HepG2 (cell line): ENCODE measurements around the gene OTOP3. TPM values are rescaled to one million over a fixed set of nuclear protein-coding genes. Genes with fewer than 3 reads are reported as not detected.

Source experiments
- BORCS8-MEF2B ChIP-seq: sonication (generic); formaldehyde crosslinking; IDR thresholded peaks from 2 replicates; pipeline ENCODE4 v1.8.0; 2022; ENCODE audit warnings: mild to moderate bottlenecking, missing genetic modification reagents
- DZIP1 ChIP-seq: sonication (generic); formaldehyde crosslinking; IDR thresholded peaks from 2 replicates; pipeline ENCODE4 v1.5.0; 2020; ENCODE audit warnings: mild to moderate bottlenecking, missing genetic modification reagents
- HMG20B ChIP-seq: conservative IDR thresholded peaks from 2 replicates; pipeline ENCODE4 v1.6.1; 2016; ENCODE audit warnings: missing genetic modification reagents, missing compliant biosample characterization
- PCBP1 ChIP-seq: fragments of 200-400 bp; formaldehyde crosslinking; IDR thresholded peaks from 2 replicates; pipeline ENCODE4 v1.6.1; 2017; ENCODE audit warnings: mild to moderate bottlenecking, low read depth, low read length, borderline replicate concordance
- RFXAP ChIP-seq: sonication (generic); formaldehyde crosslinking; IDR thresholded peaks from 2 replicates; pipeline ENCODE4 v1.4.0; 2020; ENCODE audit warnings: missing genetic modification reagents, borderline replicate concordance
- SP5 ChIP-seq: IDR thresholded peaks from 2 replicates; pipeline ENCODE4 v1.6.1; 2016; ENCODE audit warnings: low read depth, borderline replicate concordance
- SRSF1 ChIP-seq: fragments of 200-400 bp; formaldehyde crosslinking; optimal IDR thresholded peaks from 2 replicates; pipeline ENCODE3; 2017; ENCODE audit warnings: mild to moderate bottlenecking, low read depth, low read length, moderate library complexity
- TCF7L2 ChIP-seq: IDR thresholded peaks from 2 replicates; pipeline ENCODE4 v1.6.1; 2011; ENCODE audit warnings: mild to moderate bottlenecking, low read depth, low read length, moderate library complexity
- ZBTB43 ChIP-seq: sonication (generic); formaldehyde crosslinking; conservative IDR thresholded peaks from 2 replicates; pipeline ENCODE4 v1.4.0; 2020; ENCODE audit warnings: missing genetic modification reagents
- ZFP62 ChIP-seq: sonication (generic); formaldehyde crosslinking; IDR thresholded peaks from 2 replicates; pipeline ENCODE4 v1.4.0; 2020; ENCODE audit warnings: missing genetic modification reagents
- ZNF160 ChIP-seq: sonication (generic); formaldehyde crosslinking; IDR thresholded peaks from 2 replicates; pipeline ENCODE4 v1.8.0; 2022; ENCODE audit warnings: mild to moderate bottlenecking, inconsistent platforms, missing genetic modification reagents
- ZNF232 ChIP-seq: sonication (generic); formaldehyde crosslinking; IDR thresholded peaks from 2 replicates; pipeline ENCODE4 v1.4.0; 2020; ENCODE audit warnings: missing genetic modification reagents, borderline replicate concordance
- ZNF33B ChIP-seq: sonication (generic); formaldehyde crosslinking; IDR thresholded peaks from 2 replicates; pipeline ENCODE4 v1.5.1; 2020; ENCODE audit warnings: mild to moderate bottlenecking, missing genetic modification reagents
- ZNF543 ChIP-seq: sonication (generic); formaldehyde crosslinking; IDR thresholded peaks from 2 replicates; pipeline ENCODE4 v1.4.0; 2020; ENCODE audit warnings: mild to moderate bottlenecking, missing genetic modification reagents
- ZNF567 ChIP-seq: sonication (generic); formaldehyde crosslinking; IDR thresholded peaks from 2 replicates; pipeline ENCODE4 v1.8.1; 2023; ENCODE audit warnings: mild to moderate bottlenecking, missing genetic modification reagents, borderline replicate concordance
- ZNF577 ChIP-seq: sonication (generic); formaldehyde crosslinking; IDR thresholded peaks from 2 replicates; pipeline ENCODE4 v1.4.0; 2020; ENCODE audit warnings: mild to moderate bottlenecking, low read depth, missing genetic modification reagents, borderline replicate concordance
- polyA plus RNA-seq, 8 experiments: library from polyadenylated mRNA; depleted of rRNA in 3 of 8; stranded (reverse) in 7 of 8; unstranded in 1 of 8; fragments of >200 nt; fragmentation: Illumina TruSeq in 4 of 8; extraction: Trizol in 4 of 8; gene quantifications; 2 replicates each; pipeline versions ENCODE4 v1.2.1 to v1.2.3, GENCODE V29; 2011 to 2016; ENCODE audit warnings: low read depth in 4 of 8, missing spikeins in 1 of 8, mixed read lengths in 1 of 8; ENCODE audit not compliant: insufficient read depth in 1 of 8
- total RNA-seq, 5 experiments: library from RNA; depleted of rRNA; stranded (reverse); fragments of >200 nt; fragmentation: Illumina TruSeq; extraction: Trizol; gene quantifications; 2 replicates each; pipeline ENCODE4 v1.2.3, GENCODE V29; 2016; ENCODE audit warnings: low read depth in 1 of 5
- TF ChIP-seq, protein P1 (sequence below): fragments of 450-650 bp; IDR thresholded peaks from 2 replicates; pipeline ENCODE4 v1.6.1; 2017
- TF ChIP-seq, protein P2 (sequence below): sonication (generic); formaldehyde crosslinking; IDR thresholded peaks from one replicate; pipeline ENCODE4 v1.5.1; 2020; ENCODE audit warnings: mild to moderate bottlenecking, missing genetic modification reagents; ENCODE audit errors: not compliant biosample characterization

The OTOP3 gene
- total and polyA plus RNA-seq, 2 of the 13 experiments (the other 11 are each of a cell fraction or from before 2014, with no cell fraction given): not detected

DNA sequence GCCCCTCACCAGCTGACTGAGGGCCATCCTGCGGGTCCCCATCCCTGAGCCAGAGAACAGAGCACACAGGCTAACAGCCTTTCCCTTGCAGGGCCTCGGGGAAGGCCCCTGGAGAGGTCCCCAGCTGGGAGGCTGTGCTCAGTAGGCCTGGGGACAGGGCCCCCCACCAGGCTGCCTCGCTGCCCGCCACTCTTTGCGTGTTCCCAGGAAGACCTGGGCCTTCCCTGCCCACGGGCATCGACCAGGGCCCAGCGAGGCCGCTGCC, 36.1 kb downstream of the OTOP3 start (continued):
- TF ChIP-seq ZBTB43 (CRISPR knock-in tag) (0 out of 2 replicates have a peak, but pooled peaks have one; percentile 30), ZNF567 (no peak), ZNF577 (no peak), DZIP1 (CRISPR knock-in tag) (0 out of 2 replicates have a peak, but pooled peaks have one; percentile 19), PCBP1 (no peak), RFXAP (no peak), ZNF543 (0 out of 2 replicates have a peak, but pooled peaks have one; percentile 41), HMG20B (CRISPR knock-in tag) (peak; percentile 21; the same call in 1 of the 2 replicates), TCF7L2 (no peak), ZFP62 (CRISPR knock-in tag) (no peak), ZNF232 (no peak), BORCS8-MEF2B (CRISPR knock-in tag) (no peak), ZNF160 (CRISPR knock-in tag) (0 out of 2 replicates have a peak, but pooled peaks have one; percentile 40), ZNF33B (no peak), SRSF1 (peak; percentile 68), SP5 (no peak)
- TF ChIP-seq, protein P1, sequence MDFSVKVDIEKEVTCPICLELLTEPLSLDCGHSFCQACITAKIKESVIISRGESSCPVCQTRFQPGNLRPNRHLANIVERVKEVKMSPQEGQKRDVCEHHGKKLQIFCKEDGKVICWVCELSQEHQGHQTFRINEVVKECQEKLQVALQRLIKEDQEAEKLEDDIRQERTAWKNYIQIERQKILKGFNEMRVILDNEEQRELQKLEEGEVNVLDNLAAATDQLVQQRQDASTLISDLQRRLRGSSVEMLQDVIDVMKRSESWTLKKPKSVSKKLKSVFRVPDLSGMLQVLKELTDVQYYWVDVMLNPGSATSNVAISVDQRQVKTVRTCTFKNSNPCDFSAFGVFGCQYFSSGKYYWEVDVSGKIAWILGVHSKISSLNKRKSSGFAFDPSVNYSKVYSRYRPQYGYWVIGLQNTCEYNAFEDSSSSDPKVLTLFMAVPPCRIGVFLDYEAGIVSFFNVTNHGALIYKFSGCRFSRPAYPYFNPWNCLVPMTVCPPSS: no peak
- TF ChIP-seq, protein P2, sequence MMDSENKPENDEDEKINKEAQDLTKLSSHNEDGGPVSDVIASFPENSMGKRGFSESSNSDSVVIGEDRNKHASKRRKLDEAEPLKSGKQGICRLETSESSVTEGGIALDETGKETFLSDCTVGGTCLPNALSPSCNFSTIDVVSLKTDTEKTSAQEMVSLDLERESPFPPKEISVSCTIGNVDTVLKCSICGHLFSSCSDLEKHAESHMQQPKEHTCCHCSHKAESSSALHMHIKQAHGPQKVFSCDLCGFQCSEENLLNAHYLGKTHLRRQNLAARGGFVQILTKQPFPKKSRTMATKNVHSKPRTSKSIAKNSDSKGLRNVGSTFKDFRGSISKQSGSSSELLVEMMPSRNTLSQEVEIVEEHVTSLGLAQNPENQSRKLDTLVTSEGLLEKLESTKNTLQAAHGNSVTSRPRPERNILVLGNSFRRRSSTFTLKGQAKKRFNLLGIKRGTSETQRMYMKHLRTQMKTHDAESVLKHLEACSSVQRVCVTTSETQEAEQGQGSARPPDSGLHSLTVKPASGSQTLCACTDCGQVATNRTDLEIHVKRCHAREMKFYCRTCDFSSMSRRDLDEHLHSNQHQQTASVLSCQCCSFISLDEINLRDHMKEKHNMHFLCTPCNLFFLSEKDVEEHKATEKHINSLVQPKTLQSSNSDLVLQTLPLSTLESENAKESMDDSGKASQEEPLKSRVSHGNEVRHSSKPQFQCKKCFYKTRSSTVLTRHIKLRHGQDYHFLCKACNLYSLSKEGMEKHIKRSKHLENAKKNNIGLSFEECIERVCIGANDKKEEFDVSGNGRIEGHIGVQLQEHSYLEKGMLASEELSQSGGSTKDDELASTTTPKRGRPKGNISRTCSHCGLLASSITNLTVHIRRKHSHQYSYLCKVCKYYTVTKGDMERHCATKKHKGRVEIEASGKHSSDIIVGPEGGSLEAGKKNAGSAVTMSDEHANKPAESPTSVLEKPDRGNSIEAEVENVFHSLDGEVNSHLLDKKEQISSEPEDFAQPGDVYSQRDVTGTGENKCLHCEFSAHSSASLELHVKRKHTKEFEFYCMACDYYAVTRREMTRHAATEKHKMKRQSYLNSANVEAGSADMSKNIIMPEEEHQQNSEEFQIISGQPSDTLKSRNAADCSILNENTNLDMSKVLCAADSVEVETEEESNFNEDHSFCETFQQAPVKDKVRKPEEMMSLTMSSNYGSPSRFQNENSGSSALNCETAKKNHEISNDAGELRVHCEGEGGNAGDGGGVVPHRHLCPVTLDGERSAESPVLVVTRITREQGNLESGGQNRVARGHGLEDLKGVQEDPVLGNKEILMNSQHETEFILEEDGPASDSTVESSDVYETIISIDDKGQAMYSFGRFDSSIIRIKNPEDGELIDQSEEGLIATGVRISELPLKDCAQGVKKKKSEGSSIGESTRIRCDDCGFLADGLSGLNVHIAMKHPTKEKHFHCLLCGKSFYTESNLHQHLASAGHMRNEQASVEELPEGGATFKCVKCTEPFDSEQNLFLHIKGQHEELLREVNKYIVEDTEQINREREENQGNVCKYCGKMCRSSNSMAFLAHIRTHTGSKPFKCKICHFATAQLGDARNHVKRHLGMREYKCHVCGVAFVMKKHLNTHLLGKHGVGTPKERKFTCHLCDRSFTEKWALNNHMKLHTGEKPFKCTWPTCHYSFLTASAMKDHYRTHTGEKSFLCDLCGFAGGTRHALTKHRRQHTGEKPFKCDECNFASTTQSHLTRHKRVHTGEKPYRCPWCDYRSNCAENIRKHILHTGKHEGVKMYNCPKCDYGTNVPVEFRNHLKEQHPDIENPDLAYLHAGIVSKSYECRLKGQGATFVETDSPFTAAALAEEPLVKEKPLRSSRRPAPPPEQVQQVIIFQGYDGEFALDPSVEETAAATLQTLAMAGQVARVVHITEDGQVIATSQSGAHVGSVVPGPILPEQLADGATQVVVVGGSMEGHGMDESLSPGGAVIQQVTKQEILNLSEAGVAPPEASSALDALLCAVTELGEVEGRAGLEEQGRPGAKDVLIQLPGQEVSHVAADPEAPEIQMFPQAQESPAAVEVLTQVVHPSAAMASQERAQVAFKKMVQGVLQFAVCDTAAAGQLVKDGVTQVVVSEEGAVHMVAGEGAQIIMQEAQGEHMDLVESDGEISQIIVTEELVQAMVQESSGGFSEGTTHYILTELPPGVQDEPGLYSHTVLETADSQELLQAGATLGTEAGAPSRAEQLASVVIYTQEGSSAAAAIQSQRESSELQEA: peak; percentile 52
